Calu3 (cell line): ENCODE measurements around the gene LEF1. TPM values are rescaled to one million over a fixed set of nuclear protein-coding genes. Genes with fewer than 3 reads are reported as not detected.

Experiments used
- BruUV-seq: library from RNA; stranded (reverse); fragments of 400-500 nt; replicated peaks from 2 replicates; lab custom pipeline; 2021; lab: Mats Ljungman, UMichigan
- CTCF ChIA-PET: fragments of 300-600 bp; sonication (Branson Sonifier 250); formaldehyde crosslinking; loops from one replicate; lab custom pipeline; 2022; ENCODE audit warnings: antibody characterized with exemption; lab: Charles Lee
- DNase-seq: peaks from one replicate; pipeline ENCODE4 v3.0.0; 2022
- H3K27ac Mint-ChIP-seq: one replicate; pipeline ENCODE4 v1.8.0; 2022; ENCODE audit warnings: mixed read lengths; ENCODE audit not compliant: unreplicated experiment
- H3K27me3 Mint-ChIP-seq: one replicate; pipeline ENCODE4 v1.8.0; 2022; ENCODE audit warnings: mixed read lengths; ENCODE audit not compliant: unreplicated experiment
- H3K36me3 Mint-ChIP-seq: one replicate; pipeline ENCODE4 v1.8.0; 2022; ENCODE audit warnings: mild to moderate bottlenecking, moderate library complexity, mixed read lengths; ENCODE audit not compliant: insufficient read depth, unreplicated experiment
- H3K4me1 Mint-ChIP-seq: one replicate; pipeline ENCODE4 v1.8.0; 2022; ENCODE audit warnings: mild to moderate bottlenecking, low read depth, mixed read lengths; ENCODE audit not compliant: unreplicated experiment
- H3K4me3 Mint-ChIP-seq: one replicate; pipeline ENCODE4 v1.8.0; 2022; ENCODE audit warnings: mild to moderate bottlenecking, low read depth, moderate library complexity, mixed read lengths; ENCODE audit not compliant: unreplicated experiment
- H3K9me3 Mint-ChIP-seq: one replicate; pipeline ENCODE4 v1.8.0; 2022; ENCODE audit warnings: low read depth, mixed read lengths; ENCODE audit not compliant: unreplicated experiment
- intact Hi-C: fragments of 100-400 bp; cut with micrococcal nuclease; formaldehyde crosslinking; loops from one replicate; pipeline ENCODE4 v1.10.0; 2022; ENCODE audit not compliant: unreplicated experiment
- total RNA-seq: library from RNA; stranded (reverse); gene quantifications from 2 replicates; pipeline ENCODE4 v1.2.3, GENCODE V29; 2022
- TF ChIP-seq, protein P1 (sequence below): fragments of 200-600 bp; IDR thresholded peaks from one replicate; pipeline ENCODE4 v1.8.0; 2022; ENCODE audit warnings: antibody characterized with exemption; ENCODE audit not compliant: unreplicated experiment

Gene LEF1
- total RNA-seq, 1 experiment from 2014 or later, result not detected

DNA sequence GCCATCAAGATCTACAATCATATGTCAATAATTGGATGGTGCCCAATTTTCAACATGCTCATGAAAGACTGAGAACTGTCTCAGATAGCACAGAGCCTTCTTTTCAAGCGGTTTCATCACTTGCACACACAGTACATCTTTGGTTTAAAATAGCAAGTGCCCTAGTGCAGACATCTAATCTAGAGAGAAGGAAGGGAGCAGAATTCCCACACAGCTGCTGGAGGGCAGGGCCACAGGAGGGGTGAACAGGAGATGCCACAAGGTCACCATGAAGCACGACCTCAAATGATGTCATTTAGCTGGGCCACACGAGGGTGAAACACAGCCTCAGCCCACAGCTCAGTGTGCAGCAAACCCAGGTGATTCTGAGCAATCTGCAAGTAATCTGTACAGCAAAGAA is 24.3 kb downstream of the LEF1 start:
- no peak for DNase-seq
- intact Hi-C loops, result no loop called here
- CTCF ChIA-PET, result interaction anchor here (0.6 to 0.7 kb wide), 2 partner anchors 13 to 36 kb away, joined by 3 read pairs; no protein-coding TSS in a partner anchor
- no peaks in the 10 kb centered on the region for H3K36me3 Mint-ChIP-seq
- no TSS peak for BruUV-seq
- no peaks in the 10 kb centered on the region for H3K4me1 Mint-ChIP-seq
- H3K9me3 Mint-ChIP-seq, result no peaks in the 10 kb centered on the region
- no peak overlapping the region for H3K27ac Mint-ChIP-seq
- no peak overlapping the region for H3K4me3 Mint-ChIP-seq
- TF ChIP-seq, protein P1, sequence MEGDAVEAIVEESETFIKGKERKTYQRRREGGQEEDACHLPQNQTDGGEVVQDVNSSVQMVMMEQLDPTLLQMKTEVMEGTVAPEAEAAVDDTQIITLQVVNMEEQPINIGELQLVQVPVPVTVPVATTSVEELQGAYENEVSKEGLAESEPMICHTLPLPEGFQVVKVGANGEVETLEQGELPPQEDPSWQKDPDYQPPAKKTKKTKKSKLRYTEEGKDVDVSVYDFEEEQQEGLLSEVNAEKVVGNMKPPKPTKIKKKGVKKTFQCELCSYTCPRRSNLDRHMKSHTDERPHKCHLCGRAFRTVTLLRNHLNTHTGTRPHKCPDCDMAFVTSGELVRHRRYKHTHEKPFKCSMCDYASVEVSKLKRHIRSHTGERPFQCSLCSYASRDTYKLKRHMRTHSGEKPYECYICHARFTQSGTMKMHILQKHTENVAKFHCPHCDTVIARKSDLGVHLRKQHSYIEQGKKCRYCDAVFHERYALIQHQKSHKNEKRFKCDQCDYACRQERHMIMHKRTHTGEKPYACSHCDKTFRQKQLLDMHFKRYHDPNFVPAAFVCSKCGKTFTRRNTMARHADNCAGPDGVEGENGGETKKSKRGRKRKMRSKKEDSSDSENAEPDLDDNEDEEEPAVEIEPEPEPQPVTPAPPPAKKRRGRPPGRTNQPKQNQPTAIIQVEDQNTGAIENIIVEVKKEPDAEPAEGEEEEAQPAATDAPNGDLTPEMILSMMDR, result no peak
- no peaks in the 10 kb centered on the region for H3K27me3 Mint-ChIP-seq

DNA sequence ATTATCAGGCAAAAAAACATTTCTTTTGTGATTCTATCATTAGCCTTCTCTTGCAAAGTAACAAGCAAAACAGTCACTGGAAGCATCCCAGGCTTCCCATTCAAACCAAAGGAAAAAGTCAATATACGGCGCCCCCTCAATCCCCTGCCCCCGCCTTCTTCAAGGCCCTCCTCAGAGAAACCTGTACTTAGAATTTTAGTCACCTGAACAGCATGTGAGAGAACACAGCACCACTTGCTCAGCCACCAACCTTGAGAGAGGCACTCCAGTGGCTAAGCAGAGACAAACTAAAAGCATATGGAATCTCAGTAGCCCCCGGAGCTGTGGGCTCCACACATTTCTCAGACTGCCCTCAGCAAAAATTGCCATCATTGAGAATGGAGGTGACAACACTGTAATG is 25.2 kb downstream of the LEF1 start:
- H3K27ac Mint-ChIP-seq, result no peak overlapping the region
- no peaks in the 10 kb centered on the region for H3K4me1 Mint-ChIP-seq
- intact Hi-C loops, result no loop called here
- H3K36me3 Mint-ChIP-seq, result no peaks in the 10 kb centered on the region
- no peaks in the 10 kb centered on the region for H3K9me3 Mint-ChIP-seq
- no peak for DNase-seq
- H3K4me3 Mint-ChIP-seq, result no peak overlapping the region
- no peaks in the 10 kb centered on the region for H3K27me3 Mint-ChIP-seq
- CTCF ChIA-PET, result no interaction called here
- BruUV-seq, result no TSS peak
- TF ChIP-seq, protein P1, result no peak

DNA sequence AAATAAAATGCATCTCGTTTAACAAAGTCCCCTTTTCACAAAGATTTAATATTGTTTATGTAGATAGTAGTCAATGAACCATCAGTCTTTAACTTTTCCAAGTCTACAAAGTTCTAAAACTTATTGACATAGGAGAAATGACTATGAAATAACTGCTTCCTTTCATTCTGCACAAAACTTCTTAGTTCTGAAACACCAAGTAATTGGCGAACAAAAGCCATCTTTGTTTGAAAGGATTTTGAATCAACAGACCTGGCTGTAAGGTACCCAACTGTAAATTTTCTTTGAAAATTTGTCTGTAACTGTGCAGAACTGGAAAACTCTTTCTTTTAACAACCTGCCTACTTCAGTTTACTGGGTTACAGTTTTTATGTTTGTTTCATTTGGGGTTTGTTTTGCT is 25.9 kb downstream of the LEF1 start:
- Mint-ChIP-seq H3K27ac (no peak overlapping the region), H3K4me1 (no peaks in the 10 kb centered on the region), H3K27me3 (no peaks in the 10 kb centered on the region), H3K4me3 (no peak overlapping the region), H3K9me3 (no peaks in the 10 kb centered on the region), H3K36me3 (no peaks in the 10 kb centered on the region)
- TF ChIP-seq, protein P1, result no peak
- CTCF ChIA-PET, result no interaction called here
- no peak for DNase-seq
- intact Hi-C loops, result no loop called here
- BruUV-seq, result no TSS peak

DNA sequence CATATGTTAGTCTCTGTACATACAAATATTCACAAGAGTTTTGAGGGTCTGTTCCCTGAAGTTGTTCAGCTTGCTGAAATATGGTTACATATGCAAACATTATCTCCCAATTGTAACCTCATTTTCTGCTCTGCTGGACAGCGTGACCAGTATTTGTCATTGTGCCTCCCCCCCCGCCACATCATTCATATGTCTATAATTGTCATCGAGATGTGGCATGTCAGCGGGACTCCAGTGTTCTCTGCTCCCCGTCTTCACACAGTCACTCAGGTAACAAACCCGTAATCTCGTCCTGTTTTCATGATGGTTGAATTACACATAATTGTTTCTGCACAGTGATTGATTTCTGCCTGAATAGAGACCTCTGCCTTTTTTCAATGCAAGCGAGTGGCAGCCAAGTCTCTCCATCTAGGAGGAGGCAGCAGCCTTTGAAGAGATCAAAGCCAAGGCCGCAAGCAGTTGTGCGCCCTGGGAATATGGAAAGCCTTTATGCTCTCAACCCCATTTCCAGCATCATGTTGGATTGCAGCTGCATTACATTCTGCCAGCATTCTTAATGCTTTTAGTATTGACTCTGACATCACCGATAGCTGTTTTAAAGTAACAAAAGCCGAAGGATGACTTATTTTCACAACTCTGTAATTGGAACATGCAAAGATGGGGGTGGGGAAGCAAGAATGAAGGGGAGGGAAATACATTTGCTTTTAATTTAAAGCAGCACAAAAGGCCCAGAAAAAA is 27.4 kb downstream of the LEF1 start:
- no TSS peak for BruUV-seq
- Mint-ChIP-seq H3K9me3 (no peaks in the 10 kb centered on the region), H3K27me3 (no peaks in the 10 kb centered on the region), H3K36me3 (no peaks in the 10 kb centered on the region), H3K27ac (no peak overlapping the region), H3K4me3 (no peak overlapping the region), H3K4me1 (no peaks in the 10 kb centered on the region)
- intact Hi-C loops, result no loop called here
- no peak for DNase-seq
- CTCF ChIA-PET, result no interaction called here
- TF ChIP-seq, protein P1, result no peak
